ENCODE measurements around the gene ARRDC5.
"Not testable (repeated sequence)": the region's sequence is repeated elsewhere in the genome, so short reads cannot be mapped to it uniquely, and the experiment has no call there.

The ARRDC5 gene

DNA sequence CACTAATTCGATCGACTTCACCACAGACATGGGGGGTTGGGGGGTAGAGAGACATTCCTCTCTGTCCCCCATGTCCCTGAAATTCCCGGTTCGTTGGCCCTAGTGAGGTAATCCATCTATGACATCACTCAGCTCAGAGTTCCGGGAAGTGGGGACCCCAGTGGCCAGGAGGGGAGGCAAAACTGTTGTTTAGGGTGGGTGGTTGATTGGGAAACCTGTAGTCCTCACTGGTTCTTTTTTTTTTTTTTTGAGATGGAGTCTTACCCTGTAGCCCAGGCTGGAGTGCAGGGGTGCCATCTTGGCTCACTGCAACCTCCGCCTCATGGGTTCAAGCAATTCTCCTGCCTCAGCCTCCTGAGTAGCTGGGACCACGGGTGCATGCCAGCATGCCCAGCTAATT lies at the start of gene ARRDC5:
Gene ARRDC5 (minus strand): TSS at position 101 of the 400 bp plus-strand sequence. CDS start 71 bp downstream, at position 30.
- no peak for DNase-seq

DNA sequence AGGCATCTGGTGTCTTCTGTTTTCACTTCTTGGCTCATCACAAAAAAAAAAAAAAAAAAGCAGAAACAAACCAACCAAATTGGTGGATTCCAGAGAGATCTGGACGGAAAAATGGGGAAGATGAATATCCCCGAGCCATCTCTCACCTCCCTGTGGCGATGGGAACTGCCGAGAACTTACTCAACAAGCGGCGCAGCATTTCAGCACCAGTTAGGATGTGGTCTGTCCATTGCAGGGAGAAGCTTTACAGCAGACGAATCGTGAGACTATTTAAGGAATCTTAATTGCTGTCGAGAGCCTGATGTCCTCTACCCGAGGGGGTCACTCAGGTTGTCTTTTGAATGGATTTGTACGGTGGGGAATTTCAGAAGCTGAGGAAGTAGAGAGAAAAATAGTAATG lies 49.0 kb upstream of the ARRDC5 start:
- DNase-seq: no peak

DNA sequence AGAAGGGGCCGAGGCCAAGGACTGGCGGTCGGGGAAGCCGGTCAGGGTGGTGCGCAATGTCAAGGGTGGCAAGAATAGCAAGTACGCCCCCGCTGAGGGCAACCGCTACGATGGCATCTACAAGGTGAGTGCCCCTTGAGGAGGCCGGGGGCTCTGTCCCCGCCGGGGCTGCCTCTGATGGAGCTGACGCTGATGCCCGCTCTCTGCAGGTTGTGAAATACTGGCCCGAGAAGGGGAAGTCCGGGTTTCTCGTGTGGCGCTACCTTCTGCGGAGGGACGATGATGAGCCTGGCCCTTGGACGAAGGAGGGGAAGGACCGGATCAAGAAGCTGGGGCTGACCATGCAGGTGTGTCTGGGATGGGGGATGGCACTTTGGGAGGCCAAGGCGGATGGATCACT lies 48.0 kb upstream of the ARRDC5 start:
- DNase-seq: not testable (repeated sequence)

DNA sequence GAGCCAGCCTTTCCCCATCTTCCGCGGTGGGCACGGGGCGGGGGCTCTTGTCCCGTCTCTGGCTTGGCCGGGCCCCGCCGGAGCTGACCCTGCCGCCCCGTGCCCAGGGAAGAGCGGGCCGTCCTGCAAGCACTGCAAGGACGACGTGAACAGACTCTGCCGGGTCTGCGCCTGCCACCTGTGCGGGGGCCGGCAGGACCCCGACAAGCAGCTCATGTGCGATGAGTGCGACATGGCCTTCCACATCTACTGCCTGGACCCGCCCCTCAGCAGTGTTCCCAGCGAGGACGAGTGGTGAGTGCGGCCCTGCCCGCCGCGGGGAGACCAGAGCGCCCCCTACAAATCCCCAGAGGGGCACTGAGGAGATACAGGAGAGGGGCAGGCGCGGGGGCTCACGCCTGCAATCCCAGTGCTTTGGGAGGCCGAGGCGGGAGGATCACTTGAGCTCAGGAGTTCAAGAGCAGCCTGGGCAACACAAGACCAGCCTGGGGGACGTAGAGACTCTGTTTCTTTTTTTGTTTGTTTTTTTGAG lies 39.0 kb upstream of the ARRDC5 start:
- DNase-seq: not testable (repeated sequence)

DNA sequence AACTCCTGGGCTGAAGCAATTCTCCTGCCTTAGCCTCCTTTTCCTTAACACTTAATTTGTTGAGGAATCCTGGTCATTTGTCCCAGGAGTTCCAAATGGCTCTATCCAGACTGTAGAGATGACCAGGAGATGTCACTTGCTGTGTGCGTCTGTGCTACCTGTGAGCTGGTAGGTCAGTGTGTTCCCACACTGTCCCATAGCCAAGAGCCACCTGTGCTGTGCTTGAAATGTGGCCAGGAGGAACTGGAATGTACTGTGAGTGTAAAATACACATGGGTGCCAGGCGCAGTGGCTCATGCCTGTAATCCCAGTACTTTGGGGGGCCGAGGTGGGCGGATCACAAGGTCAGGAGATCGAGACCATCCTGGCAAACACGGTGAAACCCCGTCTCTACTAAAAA lies 36.8 kb upstream of the ARRDC5 start:
- DNase-seq: no peak

DNA sequence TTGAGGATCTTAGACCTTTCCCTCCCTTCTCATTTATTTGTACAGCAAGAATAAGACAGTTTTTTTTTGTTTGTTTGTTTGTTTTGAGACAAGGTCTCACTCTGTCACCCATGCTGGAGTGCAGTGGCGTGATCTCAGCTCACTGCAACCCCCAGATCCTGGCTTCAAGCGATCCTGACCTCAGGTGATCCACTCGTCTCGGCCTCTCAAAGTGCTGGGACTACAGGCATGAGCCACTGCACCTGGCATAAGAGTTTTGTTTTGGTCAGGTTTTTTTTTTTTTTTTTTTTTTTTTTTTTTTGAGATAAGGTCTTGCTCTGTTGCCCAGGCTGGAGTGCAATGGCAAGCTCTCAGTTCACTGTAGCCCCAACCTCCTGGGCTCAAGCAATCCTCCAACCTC lies 35.8 kb upstream of the ARRDC5 start:
- not testable (repeated sequence) for DNase-seq

DNA sequence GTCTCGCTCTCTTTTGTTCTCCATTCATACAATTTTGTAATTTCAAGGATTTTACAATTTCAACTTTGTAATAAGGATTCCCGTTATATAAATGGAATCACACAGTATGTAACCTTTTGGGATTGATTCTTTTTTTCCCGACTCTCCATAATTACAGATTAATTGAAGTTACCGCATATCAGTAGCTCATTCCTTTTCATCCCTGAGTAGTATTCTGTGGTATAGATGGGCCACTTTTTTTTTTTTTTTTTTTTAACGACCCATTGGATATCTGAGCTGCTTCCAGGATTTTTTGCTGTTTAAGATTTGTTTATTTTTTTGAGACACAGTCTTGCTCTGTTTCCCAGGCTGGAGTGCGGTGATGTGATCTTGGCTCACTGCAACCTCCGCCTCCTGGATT lies 34.4 kb upstream of the ARRDC5 start:
- DNase-seq: no peak

DNA sequence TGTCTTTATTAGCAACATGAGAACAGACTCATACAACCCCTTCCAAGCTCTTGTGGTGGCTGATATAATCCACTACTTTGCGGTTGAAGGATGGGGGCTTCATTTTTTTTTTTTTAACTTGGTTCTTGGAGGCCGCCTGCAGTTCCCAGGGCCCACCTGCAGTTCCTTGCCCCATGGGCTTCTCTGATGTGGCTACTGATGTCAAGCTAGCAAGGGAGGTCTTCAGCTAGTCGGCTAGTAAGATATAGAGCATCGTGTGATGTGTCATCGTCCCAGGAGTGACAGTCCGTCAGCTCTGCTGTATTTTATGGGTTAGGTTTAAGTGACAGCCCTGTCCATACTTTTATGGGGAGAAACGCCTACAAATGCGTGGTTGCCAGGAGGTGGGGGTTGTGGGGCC lies 32.7 kb upstream of the ARRDC5 start:
- no peak for DNase-seq

DNA sequence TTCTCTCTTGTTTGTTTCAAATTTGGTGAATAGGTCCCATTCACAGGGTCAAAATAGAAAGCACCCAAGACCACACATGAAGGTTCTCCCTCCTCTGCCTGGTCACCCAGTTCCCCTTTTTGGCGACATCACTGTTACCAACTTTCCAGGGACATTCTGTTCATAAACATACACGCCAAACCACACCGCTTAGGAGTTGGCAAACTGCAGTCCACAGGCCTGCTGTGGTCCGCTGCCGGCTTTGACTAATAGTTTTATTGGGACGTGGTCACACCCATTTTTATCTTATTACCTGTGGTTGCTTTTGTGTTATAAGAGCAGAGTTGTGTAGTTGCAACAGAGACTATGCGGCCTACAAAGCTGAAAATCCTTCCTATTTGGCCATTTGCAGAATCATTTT lies 30.8 kb upstream of the ARRDC5 start:
- no peak for DNase-seq

DNA sequence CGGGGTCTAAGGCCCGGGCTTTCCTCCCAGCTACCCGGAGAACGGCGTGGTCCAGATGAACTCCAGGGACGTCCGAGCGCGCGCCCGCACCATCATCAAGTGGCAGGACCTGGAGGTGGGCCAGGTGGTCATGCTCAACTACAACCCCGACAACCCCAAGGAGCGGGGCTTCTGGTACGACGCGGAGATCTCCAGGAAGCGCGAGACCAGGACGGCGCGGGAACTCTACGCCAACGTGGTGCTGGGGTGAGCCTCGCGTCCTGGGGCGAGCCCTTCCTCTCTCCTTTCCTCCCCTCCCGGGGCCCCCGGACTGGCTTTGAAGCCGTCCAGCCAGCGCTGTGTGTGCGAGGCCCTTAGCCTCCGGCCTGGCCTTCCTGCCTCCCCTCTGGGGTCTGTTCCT lies 30.0 kb upstream of the ARRDC5 start:
- no peak for DNase-seq

DNA sequence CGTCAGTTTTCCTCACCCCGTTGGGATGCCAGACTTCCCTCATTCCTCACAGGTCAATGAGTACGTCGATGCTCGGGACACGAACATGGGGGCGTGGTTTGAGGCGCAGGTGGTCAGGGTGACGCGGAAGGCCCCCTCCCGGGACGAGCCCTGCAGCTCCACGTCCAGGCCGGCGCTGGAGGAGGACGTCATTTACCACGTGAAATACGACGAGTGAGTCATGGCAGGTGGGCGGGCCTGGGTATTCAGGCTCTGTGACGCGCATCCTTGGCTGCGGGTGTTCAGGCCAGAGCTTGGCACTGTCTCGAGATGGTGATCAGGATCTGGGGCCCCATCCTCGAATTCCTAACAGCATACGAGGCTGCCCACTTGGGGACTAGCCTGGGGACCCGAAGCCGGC lies 28.0 kb upstream of the ARRDC5 start:
- DNase-seq: no peak

DNA sequence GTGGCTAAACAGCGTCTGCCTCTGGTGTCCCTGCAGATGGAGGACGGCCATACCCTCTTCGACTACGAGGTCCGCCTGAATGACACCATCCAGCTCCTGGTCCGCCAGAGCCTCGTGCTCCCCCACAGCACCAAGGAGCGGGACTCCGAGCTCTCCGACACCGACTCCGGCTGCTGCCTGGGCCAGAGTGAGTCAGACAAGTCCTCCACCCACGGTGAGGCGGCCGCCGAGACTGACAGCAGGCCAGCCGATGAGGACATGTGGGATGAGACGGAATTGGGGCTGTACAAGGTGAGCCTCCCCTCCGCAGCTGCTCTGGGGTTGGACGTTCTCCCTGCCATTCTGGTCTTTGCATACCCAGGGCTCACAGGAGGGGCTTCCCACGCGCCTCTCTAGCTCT lies 26.5 kb upstream of the ARRDC5 start:
- DNase-seq: no peak

DNA sequence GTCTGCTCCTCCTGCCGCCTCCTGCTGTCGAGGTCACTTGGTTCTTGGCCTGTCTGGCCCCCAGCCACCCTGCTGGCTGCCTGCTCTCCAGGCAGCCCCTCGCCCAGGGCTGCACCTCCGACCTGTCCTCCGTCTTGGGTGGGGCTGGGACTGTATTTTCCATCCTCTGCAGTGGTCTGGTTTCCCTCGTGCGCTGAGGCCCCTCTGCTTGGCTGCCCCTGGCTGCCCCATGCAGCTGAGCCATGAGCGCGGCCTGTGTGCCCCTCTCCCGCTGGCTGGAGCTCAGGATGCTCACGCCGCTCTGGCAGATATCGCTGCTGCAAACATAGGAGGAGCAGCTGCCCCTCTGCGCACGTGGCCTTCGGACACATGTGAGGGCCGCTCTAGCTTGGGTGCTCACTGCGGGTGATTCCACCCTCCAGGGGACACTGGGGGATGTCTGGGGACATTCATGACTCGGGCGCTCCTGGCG lies 20.6 kb upstream of the ARRDC5 start:
- no peak for DNase-seq

DNA sequence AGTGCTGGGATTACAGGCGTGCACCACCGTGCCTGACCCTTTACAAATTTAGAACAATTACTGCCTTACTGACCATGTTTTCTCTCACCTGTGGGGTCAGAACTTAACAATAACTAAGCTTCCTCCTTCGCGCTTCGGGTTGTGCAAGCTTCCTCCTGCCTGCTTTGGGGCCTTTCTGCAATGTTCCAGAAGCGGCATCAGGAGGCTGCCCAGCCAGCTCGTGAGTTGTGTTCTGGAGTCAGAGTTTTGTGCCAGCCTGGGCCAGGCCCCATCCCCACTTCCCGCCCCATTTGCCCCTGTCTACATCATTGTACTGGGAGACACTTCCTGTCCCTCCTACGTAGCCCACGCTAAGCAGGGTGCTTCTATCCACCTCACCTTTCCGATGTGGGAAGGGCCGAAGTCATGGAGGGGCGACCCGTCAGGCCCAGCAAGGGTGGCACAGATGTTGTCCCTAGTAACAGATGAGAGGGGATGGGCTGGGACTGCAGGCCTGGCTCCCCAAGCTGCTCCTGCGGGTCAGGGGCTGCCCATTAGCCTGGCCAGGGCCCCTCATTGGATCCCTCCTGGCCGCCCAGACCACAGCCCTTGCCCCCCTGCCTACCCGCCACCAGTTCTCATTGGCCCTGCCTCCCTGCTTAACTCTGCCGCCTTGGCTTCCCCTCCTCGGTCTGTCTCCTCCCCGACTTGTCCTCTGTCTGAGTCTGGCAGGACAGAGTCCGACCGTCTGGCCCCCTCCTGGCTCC lies 20.0 kb upstream of the ARRDC5 start:
- no peak for DNase-seq

DNA sequence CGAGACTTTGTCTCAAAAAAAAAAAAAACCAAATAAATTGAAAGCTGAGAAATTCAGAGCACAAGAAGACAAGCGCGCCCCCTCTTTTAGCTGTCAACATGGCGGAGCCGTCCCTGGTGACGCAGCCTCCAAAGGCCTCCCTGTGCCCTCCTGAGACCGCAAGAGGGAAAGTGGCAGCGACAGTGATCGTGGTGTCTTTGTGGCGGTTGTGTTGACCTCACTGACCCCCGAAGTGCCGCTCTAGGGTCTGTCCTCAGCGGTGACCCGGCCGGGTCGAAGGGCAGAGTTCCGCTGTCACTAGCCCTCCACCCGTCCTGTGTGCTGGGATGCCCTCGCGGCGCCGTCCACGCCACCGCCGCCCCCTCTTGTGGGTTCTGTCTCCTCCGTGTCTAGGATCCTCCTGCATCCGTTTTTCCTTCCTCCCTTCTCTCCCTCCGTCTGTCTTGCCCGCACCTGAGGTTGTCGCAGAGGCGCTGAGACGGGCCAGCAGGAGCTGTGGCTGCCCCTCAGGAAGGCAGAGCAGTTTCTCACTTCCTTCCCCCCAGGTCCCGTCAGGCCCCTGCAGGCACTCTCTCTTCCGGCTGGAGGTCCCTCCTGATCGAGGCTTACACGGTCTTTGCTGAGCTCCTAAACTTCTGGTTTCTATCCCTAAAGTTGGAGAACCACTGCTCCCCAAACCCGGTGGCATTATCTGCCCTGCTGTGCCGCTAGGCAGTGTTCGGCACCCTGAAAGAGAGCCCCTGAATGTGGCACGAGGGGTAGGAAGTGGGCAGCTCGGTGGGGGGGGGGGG lies 13.8 kb upstream of the ARRDC5 start:
- peak; percentile 66 for DNase-seq

DNA sequence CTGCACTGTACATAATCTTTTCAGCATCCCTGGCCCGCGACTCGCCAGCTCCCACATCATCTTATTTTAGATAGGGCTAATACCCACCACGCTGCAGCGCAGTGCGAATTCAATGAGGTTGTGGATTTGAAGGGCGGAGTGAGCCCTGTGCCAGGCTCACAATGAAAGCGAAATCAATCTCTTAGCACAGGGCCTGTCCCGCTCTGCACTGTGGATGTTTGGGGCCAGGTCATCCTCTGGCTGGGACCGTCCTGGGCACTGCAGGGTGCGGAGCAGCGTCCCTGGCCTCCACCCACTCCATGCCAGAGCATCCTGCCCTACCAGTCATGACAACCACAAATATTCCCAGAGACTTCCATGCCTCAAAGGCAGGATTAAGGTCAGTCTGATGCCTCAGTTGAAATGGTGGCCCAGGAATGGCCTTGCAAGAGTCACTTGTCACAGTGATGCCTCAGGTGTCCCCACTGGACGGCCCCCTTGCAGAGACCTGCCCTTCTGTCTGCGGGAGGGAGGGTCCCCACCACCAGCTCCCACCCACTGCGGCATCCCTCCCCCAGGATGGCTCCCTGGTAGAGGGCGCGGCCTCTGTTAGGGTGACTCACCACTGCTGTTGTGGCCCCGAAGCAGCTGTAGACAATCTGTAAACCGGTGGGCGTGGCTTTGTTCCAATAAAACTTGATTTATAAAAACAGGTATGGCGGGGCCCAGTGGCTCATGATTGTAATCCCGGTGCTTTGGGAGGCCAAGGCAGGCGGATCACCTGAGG lies 12.2 kb upstream of the ARRDC5 start:
- DNase-seq: peak; percentile 90

DNA sequence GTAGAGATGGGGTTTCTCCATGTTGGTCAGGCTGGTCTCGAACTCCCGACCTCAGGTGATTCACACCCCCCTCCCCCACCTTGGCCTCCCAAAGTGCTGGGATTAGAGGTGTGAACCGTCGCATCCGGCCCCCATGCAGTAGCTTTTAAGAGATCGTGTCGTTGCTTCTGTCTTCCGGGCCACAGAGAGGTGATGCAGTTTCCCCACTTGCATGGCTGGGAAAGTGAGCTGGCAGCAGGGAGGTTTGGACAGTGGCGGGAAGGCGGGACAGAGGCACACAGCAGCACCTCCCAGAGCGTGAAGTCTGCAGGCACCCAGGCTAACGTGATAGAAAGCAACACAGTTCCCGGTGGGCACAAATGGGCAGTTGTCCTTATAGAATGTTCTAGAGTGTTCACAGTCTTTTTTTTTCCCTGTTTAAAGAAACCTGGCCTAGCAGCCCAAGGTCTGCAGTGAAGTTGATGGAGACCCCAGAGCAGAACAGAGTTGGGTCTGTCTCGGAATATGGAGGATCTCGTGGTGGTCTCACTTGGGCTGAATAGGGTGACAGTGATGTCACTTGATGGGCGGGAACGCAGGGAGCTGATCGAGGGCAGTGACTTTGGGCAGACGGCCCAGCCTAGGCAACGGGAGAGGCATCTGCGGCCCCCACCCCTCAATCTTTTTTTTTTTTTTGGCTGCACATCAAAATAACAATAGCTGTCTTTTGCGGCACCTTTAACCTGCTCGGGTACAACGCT lies 11.5 kb upstream of the ARRDC5 start:
- DNase-seq: peak; percentile 35

DNA sequence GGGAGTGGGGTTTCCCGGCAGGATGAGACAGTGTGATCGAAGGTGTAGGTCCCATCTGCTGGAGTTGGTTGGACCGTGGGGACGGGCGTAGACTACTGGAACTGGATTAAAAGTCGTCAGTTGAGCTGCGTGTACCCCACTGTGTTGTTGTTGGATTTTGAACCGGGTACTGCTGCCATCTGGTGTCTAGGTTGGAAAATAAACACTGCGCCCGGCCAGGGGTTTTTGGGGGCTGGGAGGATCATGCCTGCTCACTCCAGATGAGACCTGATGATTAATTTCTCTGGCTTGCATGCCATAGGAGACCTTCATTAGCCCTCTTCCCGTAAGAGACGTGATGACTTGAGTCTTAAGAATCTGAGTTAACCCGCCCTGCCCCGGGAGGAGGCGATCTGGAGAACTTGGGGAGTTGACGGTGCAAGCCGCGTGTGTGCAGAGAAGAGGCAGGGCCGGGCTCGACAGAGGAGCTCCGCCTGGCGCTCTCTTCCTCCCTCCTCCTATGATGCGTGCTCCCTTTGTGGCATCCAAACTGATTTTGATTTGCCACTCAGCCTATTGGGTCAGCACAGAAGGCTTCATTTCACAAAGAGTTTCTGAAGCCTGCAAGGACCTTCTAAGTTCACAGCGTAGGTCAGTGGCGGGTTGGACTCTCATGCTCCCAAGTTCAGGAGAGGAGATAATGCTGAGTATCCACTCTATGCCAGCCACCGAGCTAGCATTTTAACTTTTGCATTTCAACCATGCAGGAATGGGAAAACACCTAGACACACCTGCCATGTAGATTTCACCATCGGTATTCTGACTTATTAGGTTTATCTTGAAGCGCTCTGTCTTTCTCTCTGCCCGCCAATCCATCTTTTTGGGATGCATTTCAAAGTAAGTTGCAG lies 9.3 kb upstream of the ARRDC5 start:
- DNase-seq: peak; percentile 79

DNA sequence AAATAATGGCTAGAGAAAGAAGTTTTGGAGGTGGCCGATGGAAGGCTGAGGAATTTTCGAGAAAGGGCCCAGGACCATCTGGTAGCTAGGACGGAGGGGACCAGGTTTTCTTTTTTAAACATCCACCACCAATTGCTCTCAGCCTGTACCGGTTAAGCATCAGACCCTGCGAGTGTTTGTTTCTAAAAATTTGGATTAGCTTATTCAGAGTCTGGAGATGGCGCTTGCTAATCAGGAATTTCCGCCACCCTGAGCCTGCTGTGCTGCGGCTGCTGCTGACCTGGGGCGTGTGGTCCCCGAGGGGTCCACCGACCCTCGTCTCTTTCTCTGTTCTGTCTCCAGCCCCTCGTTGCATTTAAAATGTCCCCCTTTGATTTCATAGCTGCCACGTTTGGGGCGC lies 8.6 kb upstream of the ARRDC5 start:
- DNase-seq: peak; percentile 5

DNA sequence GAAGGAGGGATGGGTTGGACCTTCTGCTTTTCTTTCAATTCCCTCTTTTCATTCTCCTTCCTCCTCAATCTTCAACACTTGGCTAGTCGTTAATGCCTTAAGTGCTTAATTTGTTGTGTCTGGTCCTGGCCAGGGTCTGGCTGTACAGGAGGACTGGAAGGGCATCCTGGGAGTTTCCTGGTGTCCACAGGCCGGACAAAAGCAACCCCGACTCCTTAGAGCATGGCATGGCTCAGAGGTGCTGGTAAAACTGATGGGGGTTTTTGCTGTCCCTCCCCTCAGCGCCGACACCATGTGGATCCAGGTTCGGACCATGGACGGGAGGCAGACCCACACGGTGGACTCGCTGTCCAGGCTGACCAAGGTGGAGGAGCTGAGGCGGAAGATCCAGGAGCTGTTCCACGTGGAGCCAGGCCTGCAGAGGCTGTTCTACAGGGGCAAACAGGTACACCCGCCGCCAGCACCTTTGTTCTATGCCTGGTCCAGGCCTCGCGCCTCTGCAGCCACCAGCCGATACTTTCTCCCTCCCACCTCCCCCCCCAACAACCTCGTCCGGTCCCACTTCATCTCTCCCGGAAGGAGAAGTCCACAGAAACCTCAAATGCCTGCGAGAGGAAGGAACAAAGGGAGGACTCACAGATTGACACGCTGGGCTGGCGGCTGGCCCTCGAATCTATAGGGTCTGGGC lies 8.0 kb upstream of the ARRDC5 start:
- peak; percentile 37 for DNase-seq
